ENCODE data around the gene SDK1. TPM values are rescaled to one million over a fixed set of nuclear protein-coding genes. Genes with fewer than 3 reads are reported as not detected.

SDK1 gene
- total and polyA plus RNA-seq, 4 experiments from 2014 or later: 0.06 to 0.26 TPM; not detected in 2

DNA sequence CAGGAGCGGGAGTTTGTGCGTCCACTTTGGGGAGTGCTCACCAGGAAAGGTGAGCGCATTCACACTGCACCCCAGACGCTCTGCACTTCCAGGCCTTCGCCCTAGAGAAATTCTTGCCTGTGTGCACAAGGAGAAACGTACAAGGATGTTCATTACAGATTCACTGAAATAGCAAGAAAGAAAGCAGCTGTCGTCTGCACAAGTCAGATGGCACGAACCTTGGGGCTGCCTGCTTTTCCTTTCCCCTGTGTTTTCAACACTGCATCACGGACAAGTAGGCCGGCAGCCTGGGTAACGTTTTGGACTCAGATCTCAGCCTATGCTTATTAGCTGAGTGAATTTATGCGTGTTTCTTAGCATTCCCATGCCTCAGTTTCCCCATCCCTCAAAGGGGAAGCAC is 834.2 kb downstream of the SDK1 start:
- no peaks in the 10 kb centered on the region for H3K27me3 ChIP-seq (ENCODE audit: insufficient read depth, low read length)
- no peaks in the 10 kb centered on the region for H3K4me1 ChIP-seq (ENCODE audit: insufficient read depth, low read length)
- Mint-ChIP-seq H3K27me3 (no peaks in the 10 kb centered on the region), H3K4me1 (no peaks in the 10 kb centered on the region), H3K27ac (no peak overlapping the region), H3K4me3 (no peak overlapping the region), H3K36me3 (no peaks in the 10 kb centered on the region), H3K9me3 (peaks cover 0 to 2% (median 0%) of the 10 kb centered on the region in 8 donors)
- no peaks in the 10 kb centered on the region for H3K9me3 ChIP-seq (ENCODE audit: control insufficient read depth in 1 of 2, low read length in 2 of 2)
- no peak overlapping the region for H3K4me3 ChIP-seq (ENCODE audit: low read length in 2 of 2)
- no peaks in the 10 kb centered on the region for H3K36me3 ChIP-seq (ENCODE audit: insufficient read depth, low read length)
- CTCF ChIA-PET (ENCODE audit: partially characterized antibody): no interaction called here
- POLR2A ChIA-PET (ENCODE audit: partially characterized antibody): no interaction called here
- intact Hi-C loops (cut with micrococcal nuclease): no loop called here
- no peak overlapping the region for H3K27ac ChIP-seq (ENCODE audit: low read depth, low read length)
- DNase-seq: no peak

DNA sequence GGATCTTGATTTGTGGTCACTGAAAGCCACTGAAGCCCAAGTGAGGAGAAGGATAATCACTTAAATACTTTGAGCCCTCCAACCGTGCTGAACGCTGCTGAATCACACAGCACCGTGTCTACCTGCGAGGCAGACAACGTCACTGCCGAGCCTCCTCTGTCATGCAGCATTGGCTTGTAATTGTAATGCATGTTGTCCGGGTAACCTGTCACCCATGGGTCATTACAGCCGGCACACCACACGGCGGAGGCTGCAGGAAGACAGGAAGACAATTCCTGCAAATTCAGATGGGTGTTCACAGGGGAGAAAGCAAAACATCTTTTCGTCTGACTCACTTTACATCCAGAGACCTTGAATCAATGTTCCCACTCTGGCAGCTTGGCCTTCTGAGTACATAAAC is 835.0 kb downstream of the SDK1 start:
- Mint-ChIP-seq H3K27me3 (no peaks in the 10 kb centered on the region), H3K36me3 (no peaks in the 10 kb centered on the region), H3K4me1 (no peaks in the 10 kb centered on the region), H3K9me3 (peaks cover 0 to 2% (median 0%) of the 10 kb centered on the region in 8 donors), H3K27ac (no peak overlapping the region), H3K4me3 (no peak overlapping the region)
- no peaks in the 10 kb centered on the region for H3K4me1 ChIP-seq (ENCODE audit: insufficient read depth, low read length)
- H3K4me3 ChIP-seq (ENCODE audit: low read length in 2 of 2): no peak overlapping the region
- CTCF ChIA-PET (ENCODE audit: partially characterized antibody): no interaction called here
- POLR2A ChIA-PET (ENCODE audit: partially characterized antibody): no interaction called here
- no peaks in the 10 kb centered on the region for H3K36me3 ChIP-seq (ENCODE audit: insufficient read depth, low read length)
- H3K27ac ChIP-seq (ENCODE audit: low read depth, low read length): no peak overlapping the region
- DNase-seq: no peak
- intact Hi-C loops (cut with micrococcal nuclease): no loop called here
- H3K27me3 ChIP-seq (ENCODE audit: insufficient read depth, low read length): no peaks in the 10 kb centered on the region
- H3K9me3 ChIP-seq (ENCODE audit: control insufficient read depth in 1 of 2, low read length in 2 of 2): no peaks in the 10 kb centered on the region

DNA sequence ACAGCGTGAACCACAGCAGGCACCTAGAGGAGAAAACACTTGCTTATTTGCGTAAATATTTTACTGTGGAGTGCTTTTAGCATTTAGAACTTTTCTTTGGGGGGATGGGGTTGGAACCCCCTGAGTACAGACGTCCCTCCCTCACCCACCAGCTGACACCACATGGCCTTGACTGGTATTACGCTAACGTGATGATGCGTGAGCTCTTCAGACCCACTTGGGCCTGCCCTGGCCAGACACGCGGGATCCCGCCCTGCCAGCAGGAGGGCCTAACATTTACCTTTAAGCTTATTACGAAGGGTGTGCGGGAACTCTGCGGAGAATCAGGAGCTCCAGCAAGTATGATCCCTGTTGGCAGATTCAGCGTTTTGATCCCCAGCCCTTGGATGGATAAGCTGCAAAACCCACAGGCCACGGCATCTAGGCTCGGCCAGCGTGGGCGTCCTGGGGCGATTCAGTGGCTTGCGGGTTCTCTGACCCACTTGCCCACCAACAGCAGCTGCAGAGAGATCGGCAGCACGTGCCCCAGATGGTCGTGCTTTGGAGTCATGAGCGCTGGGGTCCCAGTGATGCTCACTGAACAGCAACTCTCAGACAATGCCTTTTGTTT is 835.6 kb downstream of the SDK1 start:
- no peaks in the 10 kb centered on the region for H3K4me1 ChIP-seq (ENCODE audit: insufficient read depth, low read length)
- H3K9me3 ChIP-seq (ENCODE audit: control insufficient read depth in 1 of 2, low read length in 2 of 2): no peaks in the 10 kb centered on the region
- H3K4me3 ChIP-seq (ENCODE audit: low read length in 2 of 2): no peak overlapping the region
- no peak overlapping the region for H3K27ac ChIP-seq (ENCODE audit: low read depth, low read length)
- Mint-ChIP-seq H3K4me3 (no peak overlapping the region), H3K27me3 (no peaks in the 10 kb centered on the region), H3K36me3 (no peaks in the 10 kb centered on the region), H3K4me1 (no peaks in the 10 kb centered on the region), H3K27ac (no peak overlapping the region), H3K9me3 (peaks cover 0 to 2% (median 0%) of the 10 kb centered on the region in 8 donors)
- intact Hi-C loops (cut with micrococcal nuclease): no loop called here
- DNase-seq: no peak
- H3K27me3 ChIP-seq (ENCODE audit: insufficient read depth, low read length): no peaks in the 10 kb centered on the region
- POLR2A ChIA-PET (ENCODE audit: partially characterized antibody): interaction anchor here (0.5 kb wide), 1 partner anchor 828 kb away, joined by 6 read pairs; no protein-coding TSS in a partner anchor
- CTCF ChIA-PET (ENCODE audit: partially characterized antibody): no interaction called here
- H3K36me3 ChIP-seq (ENCODE audit: insufficient read depth, low read length): no peaks in the 10 kb centered on the region

DNA sequence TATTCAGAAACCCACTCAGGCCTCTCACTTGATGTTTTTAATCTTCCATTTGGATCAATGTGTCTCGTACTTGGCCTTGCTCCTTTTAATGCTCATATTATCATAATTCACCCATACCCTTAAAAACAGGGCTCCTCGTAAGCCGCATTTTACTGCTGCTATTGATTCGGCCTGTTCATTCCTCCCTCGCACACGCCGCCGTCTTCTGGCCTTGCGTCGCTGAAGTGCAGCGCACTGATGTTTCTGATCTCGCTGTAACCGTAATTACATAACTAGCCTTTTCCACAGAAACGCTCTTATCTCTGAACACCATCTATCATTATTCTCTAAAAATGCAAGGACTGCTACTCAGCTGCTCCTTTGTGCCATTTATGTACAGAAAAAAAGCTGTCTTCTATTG is 836.5 kb downstream of the SDK1 start:
- Mint-ChIP-seq H3K4me1 (no peaks in the 10 kb centered on the region), H3K4me3 (no peak overlapping the region), H3K27ac (no peak overlapping the region), H3K27me3 (no peaks in the 10 kb centered on the region), H3K36me3 (no peaks in the 10 kb centered on the region), H3K9me3 (peaks cover 0 to 2% (median 0%) of the 10 kb centered on the region in 8 donors)
- ChIA-PET POLR2A (ENCODE audit: partially characterized antibody) (no interaction called here), CTCF (ENCODE audit: partially characterized antibody) (no interaction called here)
- no peaks in the 10 kb centered on the region for H3K4me1 ChIP-seq (ENCODE audit: insufficient read depth, low read length)
- H3K27ac ChIP-seq (ENCODE audit: low read depth, low read length): no peak overlapping the region
- H3K4me3 ChIP-seq (ENCODE audit: low read length in 2 of 2): no peak overlapping the region
- no peaks in the 10 kb centered on the region for H3K9me3 ChIP-seq (ENCODE audit: control insufficient read depth in 1 of 2, low read length in 2 of 2)
- intact Hi-C loops (cut with micrococcal nuclease): no loop called here
- H3K36me3 ChIP-seq (ENCODE audit: insufficient read depth, low read length): no peaks in the 10 kb centered on the region
- H3K27me3 ChIP-seq (ENCODE audit: insufficient read depth, low read length): no peaks in the 10 kb centered on the region
- DNase-seq: no peak

DNA sequence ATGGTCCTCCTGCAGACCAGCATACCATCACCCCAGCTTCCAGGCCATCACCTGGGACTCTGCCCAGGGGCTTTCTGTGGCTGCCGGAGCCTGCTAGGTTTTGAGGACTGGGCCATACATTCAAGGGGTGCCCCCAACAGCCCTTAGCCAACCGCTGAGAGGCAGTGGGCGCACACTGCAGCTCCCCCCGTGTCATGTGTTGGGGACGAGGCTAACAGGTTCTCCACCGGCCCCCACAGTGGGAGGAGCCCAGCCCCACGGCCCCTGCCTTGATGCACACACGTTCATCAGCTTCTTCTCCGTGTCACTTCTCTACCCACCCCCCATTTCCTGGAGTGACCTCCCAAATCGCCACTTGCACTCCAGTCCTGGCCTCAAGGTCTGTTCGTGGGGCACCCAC is 837.8 kb downstream of the SDK1 start:
- no peaks in the 10 kb centered on the region for H3K27me3 ChIP-seq (ENCODE audit: insufficient read depth, low read length)
- no peak overlapping the region for H3K27ac Mint-ChIP-seq
- no peaks in the 10 kb centered on the region for H3K36me3 Mint-ChIP-seq
- H3K27ac ChIP-seq (ENCODE audit: low read depth, low read length): no peak overlapping the region
- H3K4me1 Mint-ChIP-seq: no peaks in the 10 kb centered on the region
- H3K4me3 Mint-ChIP-seq: no peak overlapping the region
- no peaks in the 10 kb centered on the region for H3K9me3 ChIP-seq (ENCODE audit: control insufficient read depth in 1 of 2, low read length in 2 of 2)
- no peaks in the 10 kb centered on the region for H3K4me1 ChIP-seq (ENCODE audit: insufficient read depth, low read length)
- no peak overlapping the region for H3K4me3 ChIP-seq (ENCODE audit: low read length in 2 of 2)
- intact Hi-C loops (cut with micrococcal nuclease): no loop called here
- H3K36me3 ChIP-seq (ENCODE audit: insufficient read depth, low read length): no peaks in the 10 kb centered on the region
- H3K27me3 Mint-ChIP-seq: no peaks in the 10 kb centered on the region
- no peak for DNase-seq
- ChIA-PET POLR2A (ENCODE audit: partially characterized antibody) (no interaction called here), CTCF (ENCODE audit: partially characterized antibody) (no interaction called here)
- peaks cover 0 to 2% (median 0%) of the 10 kb centered on the region in 8 donors for H3K9me3 Mint-ChIP-seq

DNA sequence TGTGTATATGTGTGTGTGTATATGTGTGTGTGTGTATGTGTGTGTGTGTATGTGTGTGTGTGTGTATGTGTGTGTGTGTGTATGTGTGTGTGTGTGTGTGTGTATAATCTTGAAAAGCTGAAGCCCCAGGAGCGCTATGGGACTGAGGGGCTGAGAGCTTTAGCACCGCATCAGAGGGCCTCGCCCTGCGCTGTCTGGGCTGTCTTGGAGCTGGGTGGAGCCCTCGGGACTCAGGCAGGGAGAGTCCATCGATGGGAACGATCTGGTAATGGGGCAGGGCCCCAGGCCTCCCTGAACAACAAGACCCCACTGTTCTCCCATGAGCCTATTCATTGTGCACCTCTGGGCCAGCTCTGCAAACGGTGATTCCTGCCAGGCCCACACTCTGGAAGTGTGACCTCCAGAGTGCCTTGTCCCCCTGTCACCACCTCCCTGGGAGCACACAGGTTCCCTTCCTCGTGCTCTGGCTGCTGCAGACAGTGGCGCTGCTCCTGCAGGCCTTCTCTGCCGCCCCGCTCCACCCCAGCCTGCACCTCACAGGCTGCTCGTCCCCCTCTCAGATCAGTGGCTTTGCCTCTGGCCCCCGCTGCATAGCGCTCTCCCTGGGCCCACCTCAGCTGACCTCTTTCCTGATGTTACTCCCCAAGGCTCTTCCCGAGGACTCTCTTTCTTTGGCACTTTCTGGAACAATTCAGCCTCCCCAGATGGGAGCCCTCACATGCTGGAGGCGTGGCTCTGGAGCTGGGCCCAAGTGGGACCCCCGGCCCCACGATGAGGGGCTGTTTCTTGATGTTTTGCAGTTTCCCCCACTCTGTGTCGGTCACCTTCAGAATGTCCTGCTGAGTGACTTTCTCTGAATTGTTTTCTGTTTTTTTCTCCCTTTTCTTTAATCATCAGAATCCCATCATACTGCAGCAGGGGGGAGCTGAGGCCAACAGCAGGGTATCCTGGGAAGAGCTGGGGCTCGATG is 838.9 kb downstream of the SDK1 start:
- H3K27ac ChIP-seq (ENCODE audit: low read depth, low read length): no peak overlapping the region
- H3K4me1 ChIP-seq (ENCODE audit: insufficient read depth, low read length): no peaks in the 10 kb centered on the region
- no peak for DNase-seq
- no peaks in the 10 kb centered on the region for H3K27me3 ChIP-seq (ENCODE audit: insufficient read depth, low read length)
- Mint-ChIP-seq H3K36me3 (no peaks in the 10 kb centered on the region), H3K27ac (no peak overlapping the region), H3K9me3 (peaks cover 0 to 2% (median 0%) of the 10 kb centered on the region in 8 donors), H3K4me1 (peaks cover 0 to 2% (median 0%) of the 10 kb centered on the region in 4 donors), H3K27me3 (peaks cover 2 to 5% of the 10 kb centered on the region in 2 donors), H3K4me3 (no peak overlapping the region)
- no peaks in the 10 kb centered on the region for H3K36me3 ChIP-seq (ENCODE audit: insufficient read depth, low read length)
- H3K4me3 ChIP-seq (ENCODE audit: low read length in 2 of 2): no peak overlapping the region
- ChIA-PET POLR2A (ENCODE audit: partially characterized antibody) (no interaction called here), CTCF (ENCODE audit: partially characterized antibody) (no interaction called here)
- no peaks in the 10 kb centered on the region for H3K9me3 ChIP-seq (ENCODE audit: control insufficient read depth in 1 of 2, low read length in 2 of 2)
- intact Hi-C loops (cut with micrococcal nuclease): no loop called here

DNA sequence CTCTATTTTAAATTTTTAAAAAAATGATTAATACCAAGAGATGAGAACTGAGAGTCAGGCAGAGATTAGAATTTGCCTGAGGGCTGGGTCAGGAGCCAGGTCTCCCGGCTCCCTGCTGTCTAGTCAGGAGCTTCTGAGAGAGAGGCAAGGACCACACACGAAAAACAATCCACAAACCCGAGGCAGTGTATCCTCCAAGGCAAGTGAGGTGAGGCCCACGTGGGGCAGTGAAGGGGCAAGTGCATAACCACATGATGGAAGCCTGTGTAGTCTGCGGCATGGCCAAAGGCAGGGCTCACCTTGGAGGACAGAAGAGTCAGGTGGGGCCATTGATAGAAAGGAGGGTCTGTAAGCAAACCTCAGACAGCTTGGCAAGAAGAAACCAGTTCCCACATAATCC is 839.9 kb downstream of the SDK1 start:
- Histone ChIP-seq H3K9me3 (ENCODE audit: control insufficient read depth in 1 of 2, low read length in 2 of 2) (no peaks in the 10 kb centered on the region), H3K27ac (ENCODE audit: low read depth, low read length) (no peak overlapping the region), H3K27me3 (ENCODE audit: insufficient read depth, low read length) (no peaks in the 10 kb centered on the region), H3K4me3 (ENCODE audit: low read length in 2 of 2) (no peak overlapping the region), H3K36me3 (ENCODE audit: insufficient read depth, low read length) (no peaks in the 10 kb centered on the region), H3K4me1 (ENCODE audit: insufficient read depth, low read length) (no peaks in the 10 kb centered on the region)
- DNase-seq: no peak
- ChIA-PET POLR2A (ENCODE audit: partially characterized antibody) (no interaction called here), CTCF (ENCODE audit: partially characterized antibody) (no interaction called here)
- H3K9me3 Mint-ChIP-seq: peaks cover 0 to 2% (median 0%) of the 10 kb centered on the region in 8 donors
- no peak overlapping the region for H3K4me3 Mint-ChIP-seq
- H3K36me3 Mint-ChIP-seq: no peaks in the 10 kb centered on the region
- H3K27me3 Mint-ChIP-seq: peaks cover 2 to 8% of the 10 kb centered on the region in 2 donors
- H3K27ac Mint-ChIP-seq: no peak overlapping the region
- peaks cover 0 to 2% (median 0%) of the 10 kb centered on the region in 4 donors for H3K4me1 Mint-ChIP-seq
- intact Hi-C loops (cut with micrococcal nuclease): no loop called here

Measured in CD4-positive, alpha-beta memory T cell (primary cell).